ENCODE measurements around the gene AFP.

Gene AFP

GRCh38 chr4:73486497-73486896, 50.5 kb downstream of the AFP start:
- Histone ChIP-seq H3K27me3 (ENCODE audit: insufficient read depth, poor library complexity, severe bottlenecking) (no peaks in the 10 kb centered on the region), H3K36me3 (ENCODE audit: low read depth) (no peaks in the 10 kb centered on the region), H3K9me3 (ENCODE audit: severe bottlenecking) (no peaks in the 10 kb centered on the region), H3K4me3 (ENCODE audit: severe bottlenecking) (no peak overlapping the region), H3K27ac (ENCODE audit: poor library complexity, severe bottlenecking) (no peak overlapping the region), H3K4me1 (ENCODE audit: insufficient read depth, poor library complexity, severe bottlenecking) (no peaks in the 10 kb centered on the region)
- DNase-seq (ENCODE audit: low spot score) = no peak
- TF ChIP-seq CTCF (IDR thresholded peaks at IDR 0.05; ENCODE audit: poor library complexity, severe bottlenecking) = no peak
- no peak for ATAC-seq (ENCODE audit: low read depth)

DNA sequence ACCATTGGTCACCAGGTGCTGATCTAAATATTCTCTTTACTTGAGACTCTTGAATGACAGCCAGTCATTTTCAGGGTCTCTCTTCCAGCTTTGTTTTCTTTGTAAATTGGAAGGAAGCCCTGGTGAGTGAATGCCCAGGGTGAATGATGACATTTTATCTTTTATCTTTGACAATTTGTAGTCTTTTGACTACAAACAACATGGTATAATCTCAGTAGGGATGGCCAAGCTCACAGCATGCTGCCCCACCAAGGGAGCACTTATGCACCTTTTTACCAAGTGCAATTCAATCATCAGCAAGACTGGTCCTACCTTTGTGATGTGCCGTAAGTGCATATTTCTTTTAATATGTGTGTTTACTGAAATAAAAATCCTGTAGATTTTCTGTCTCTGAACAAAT, 51.2 kb downstream of the AFP start:
- no peak overlapping the region for H3K27ac ChIP-seq (ENCODE audit: poor library complexity, severe bottlenecking)
- ATAC-seq (ENCODE audit: low read depth) (no peak), DNase-seq (ENCODE audit: low spot score) (no peak)
- H3K4me3 ChIP-seq (ENCODE audit: severe bottlenecking) = no peak overlapping the region
- no peaks in the 10 kb centered on the region for H3K36me3 ChIP-seq (ENCODE audit: low read depth)
- TF ChIP-seq CTCF (IDR thresholded peaks at IDR 0.05; ENCODE audit: poor library complexity, severe bottlenecking) = no peak
- no peaks in the 10 kb centered on the region for H3K9me3 ChIP-seq (ENCODE audit: severe bottlenecking)
- H3K27me3 ChIP-seq (ENCODE audit: insufficient read depth, poor library complexity, severe bottlenecking) = no peaks in the 10 kb centered on the region
- no peaks in the 10 kb centered on the region for H3K4me1 ChIP-seq (ENCODE audit: insufficient read depth, poor library complexity, severe bottlenecking)

DNA sequence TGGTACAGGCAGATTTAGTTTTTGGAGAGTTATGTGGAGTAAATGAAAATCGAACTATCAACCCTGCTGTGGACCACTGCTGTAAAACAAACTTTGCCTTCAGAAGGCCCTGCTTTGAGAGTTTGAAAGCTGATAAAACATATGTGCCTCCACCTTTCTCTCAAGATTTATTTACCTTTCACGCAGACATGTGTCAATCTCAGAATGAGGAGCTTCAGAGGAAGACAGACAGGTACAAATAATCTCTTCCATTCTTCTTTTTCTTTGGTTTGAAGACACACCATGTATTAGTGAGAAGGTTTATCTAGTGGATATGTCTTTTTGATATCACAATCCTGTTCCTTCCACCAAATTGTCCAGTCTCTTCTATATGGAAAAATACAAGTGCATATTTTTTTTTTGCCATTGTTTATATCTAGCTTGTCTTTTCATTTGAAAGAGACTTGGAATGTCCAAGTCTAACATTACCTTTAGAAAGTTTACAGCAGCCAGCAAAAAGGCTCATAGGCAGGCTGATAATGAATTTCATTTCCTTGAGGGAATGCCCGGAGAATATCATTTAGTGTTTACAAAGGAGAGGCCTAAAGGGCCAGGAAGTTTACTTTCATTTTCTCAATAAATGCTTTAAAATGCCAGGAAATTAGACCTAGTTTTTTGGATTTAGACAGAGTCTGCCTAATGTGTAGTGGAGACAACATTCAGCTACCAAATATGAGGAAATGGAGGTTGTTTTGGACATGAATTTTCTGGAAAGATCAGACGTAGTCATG, 64.2 kb downstream of the AFP start:
- H3K9me3 ChIP-seq (ENCODE audit: severe bottlenecking) = no peaks in the 10 kb centered on the region
- ATAC-seq (ENCODE audit: low read depth) = 0 out of 3 replicates have a peak, but pooled peaks have one; percentile 27
- H3K4me3 ChIP-seq (ENCODE audit: severe bottlenecking) = peak overlapping the region; percentile 5
- H3K4me1 ChIP-seq (ENCODE audit: insufficient read depth, poor library complexity, severe bottlenecking) = peaks cover 6% of the 10 kb centered on the region
- H3K27me3 ChIP-seq (ENCODE audit: insufficient read depth, poor library complexity, severe bottlenecking) = no peaks in the 10 kb centered on the region
- DNase-seq (ENCODE audit: low spot score) = no peak
- no peaks in the 10 kb centered on the region for H3K36me3 ChIP-seq (ENCODE audit: low read depth)
- H3K27ac ChIP-seq (ENCODE audit: poor library complexity, severe bottlenecking) = no peak overlapping the region
- TF ChIP-seq CTCF (IDR thresholded peaks at IDR 0.05; ENCODE audit: poor library complexity, severe bottlenecking) = no peak

GRCh38 chr4:73501664-73502265, 65.7 kb downstream of the AFP start:
- no peak for TF ChIP-seq CTCF (IDR thresholded peaks at IDR 0.05; ENCODE audit: poor library complexity, severe bottlenecking)
- no peaks in the 10 kb centered on the region for H3K27me3 ChIP-seq (ENCODE audit: insufficient read depth, poor library complexity, severe bottlenecking)
- H3K9me3 ChIP-seq (ENCODE audit: severe bottlenecking) = no peaks in the 10 kb centered on the region
- H3K27ac ChIP-seq (ENCODE audit: poor library complexity, severe bottlenecking) = no peak overlapping the region
- no peaks in the 10 kb centered on the region for H3K36me3 ChIP-seq (ENCODE audit: low read depth)
- no peak for ATAC-seq (ENCODE audit: low read depth)
- H3K4me1 ChIP-seq (ENCODE audit: insufficient read depth, poor library complexity, severe bottlenecking) = peaks cover 6% of the 10 kb centered on the region
- H3K4me3 ChIP-seq (ENCODE audit: severe bottlenecking) = no peak overlapping the region
- no peak for DNase-seq (ENCODE audit: low spot score)

DNA sequence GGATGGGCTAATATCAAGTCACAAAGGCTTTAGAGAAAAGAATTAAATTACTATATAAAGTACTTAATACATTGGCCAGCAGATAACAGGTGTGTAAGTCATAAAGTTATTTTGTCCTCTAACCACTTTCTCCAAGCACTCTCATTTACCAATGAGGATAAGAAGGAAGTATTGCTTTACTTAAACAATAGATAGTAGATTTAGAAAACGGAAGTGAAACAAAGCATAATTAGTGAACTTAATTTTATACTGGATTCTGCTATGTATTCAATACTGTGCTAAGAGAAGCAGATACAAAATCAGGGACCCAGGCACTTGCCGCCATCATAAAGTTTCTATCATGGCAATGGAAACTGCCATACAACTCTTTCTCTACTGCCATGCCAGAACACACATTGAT, 69.5 kb downstream of the AFP start:
- TF ChIP-seq CTCF (IDR thresholded peaks at IDR 0.05; ENCODE audit: poor library complexity, severe bottlenecking) = no peak
- H3K9me3 ChIP-seq (ENCODE audit: severe bottlenecking) = no peaks in the 10 kb centered on the region
- no peak for ATAC-seq (ENCODE audit: low read depth)

More for the DNA sequence above, 69.5 kb downstream of the AFP start:
- Histone ChIP-seq H3K4me1 (ENCODE audit: insufficient read depth, poor library complexity, severe bottlenecking) (peaks cover 6% of the 10 kb centered on the region), H3K27ac (ENCODE audit: poor library complexity, severe bottlenecking) (no peak overlapping the region), H3K4me3 (ENCODE audit: severe bottlenecking) (no peak overlapping the region), H3K36me3 (ENCODE audit: low read depth) (no peaks in the 10 kb centered on the region), H3K27me3 (ENCODE audit: insufficient read depth, poor library complexity, severe bottlenecking) (no peaks in the 10 kb centered on the region)
- DNase-seq (ENCODE audit: low spot score) = no peak

All from RWPE2 (cell line).